GM04504 (cell line): Measurements from ENCODE around the gene MOBP.

Source experiments
- DNase-seq: peaks from one replicate; pipeline ENCODE4 v3.0.0-alpha.2; 2012; ENCODE audit warnings: low read depth

The MOBP gene

GRCh38 chr3:39541917-39542329, 74.4 kb downstream of the MOBP start:
- DNase-seq: peak; percentile 1

GRCh38 chr3:39542588-39542988, 75.1 kb downstream of the MOBP start:
- no peak for DNase-seq

GRCh38 chr3:39548282-39548681, 80.8 kb downstream of the MOBP start:
- DNase-seq: no peak

DNA sequence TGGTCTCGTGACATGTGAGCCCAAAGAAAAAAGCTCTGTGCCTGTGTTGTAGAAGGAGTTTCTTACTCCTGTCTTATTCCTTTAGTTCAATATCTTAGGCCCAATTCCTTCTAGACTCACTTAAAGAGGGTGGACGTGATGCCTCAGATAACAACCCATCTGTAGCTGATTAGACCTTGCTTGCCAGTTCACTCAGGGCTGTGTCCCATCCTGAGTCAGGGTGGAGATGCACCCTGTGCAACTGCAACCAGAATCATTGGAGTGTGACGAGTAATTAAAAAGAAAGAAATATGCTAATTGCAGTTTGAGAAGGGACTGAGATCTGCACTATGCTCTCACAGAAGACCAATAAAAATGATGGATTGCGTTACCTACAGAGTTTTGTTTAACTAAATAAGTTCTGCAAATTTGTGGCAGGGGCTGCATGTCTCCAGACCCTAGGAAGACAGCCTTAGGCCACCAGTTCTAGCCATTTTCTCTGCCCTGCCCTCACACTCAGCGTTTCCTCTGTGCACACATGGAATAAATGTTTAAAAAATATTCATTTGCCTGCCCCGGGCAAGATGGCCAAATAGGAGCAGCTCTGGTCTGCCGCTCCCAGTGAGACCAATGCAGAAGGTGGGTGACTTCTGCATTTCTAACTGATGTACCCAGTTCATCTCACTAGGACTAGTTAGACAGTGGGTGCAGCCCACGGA, 83.0 kb downstream of the MOBP start:
- no peak for DNase-seq
